ENCODE measurements around the gene MYBPC1. TPM values are rescaled to one million over a fixed set of nuclear protein-coding genes. Genes with fewer than 3 reads are reported as not detected.

MYBPC1 gene
- total and polyA plus RNA-seq, 2 of the 13 experiments (the other 11 are each of a cell fraction or from before 2014, with no cell fraction given), result 0.31 to 0.53 TPM

DNA sequence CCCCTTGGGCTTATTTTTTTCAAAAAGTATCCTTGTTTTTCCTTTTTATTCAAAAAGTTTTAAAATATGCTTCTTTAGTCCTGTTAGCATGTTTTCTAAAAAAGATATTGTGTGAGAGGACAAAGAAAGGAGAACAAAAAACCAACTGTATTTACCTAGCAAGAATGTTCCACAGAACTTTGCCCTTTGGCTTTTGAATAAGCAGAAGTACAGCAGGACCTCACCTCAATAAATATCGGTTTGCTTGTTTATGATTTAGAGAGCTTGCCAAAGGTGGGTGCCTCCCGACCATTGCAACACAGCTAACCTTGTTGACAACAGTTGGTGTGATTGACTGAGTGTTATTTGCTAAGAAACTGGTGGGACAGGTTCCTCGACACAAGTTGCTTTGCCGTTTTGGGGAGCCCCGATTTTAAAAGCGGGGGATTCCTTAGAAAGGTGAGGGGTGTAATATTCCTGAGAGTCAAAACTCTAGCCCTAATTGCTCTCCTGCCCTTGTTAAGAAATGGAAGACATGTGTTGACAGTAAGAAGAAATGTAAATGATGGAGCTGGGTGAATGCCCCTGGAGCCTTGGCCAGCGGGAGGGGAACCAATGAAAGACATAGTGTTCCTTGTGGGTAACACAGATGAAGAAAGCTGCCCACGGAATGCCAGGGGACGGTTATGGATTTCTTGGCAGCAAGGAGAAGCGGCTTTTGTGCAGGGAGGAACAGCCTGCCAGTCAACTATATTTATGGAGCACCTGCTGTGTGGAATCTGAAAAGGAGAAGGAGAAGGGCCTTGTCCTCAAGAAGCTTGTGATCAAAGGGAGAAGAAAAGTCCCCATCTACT lies 13.7 kb downstream of the MYBPC1 start (continued):
- TF ChIP-seq, protein P1, sequence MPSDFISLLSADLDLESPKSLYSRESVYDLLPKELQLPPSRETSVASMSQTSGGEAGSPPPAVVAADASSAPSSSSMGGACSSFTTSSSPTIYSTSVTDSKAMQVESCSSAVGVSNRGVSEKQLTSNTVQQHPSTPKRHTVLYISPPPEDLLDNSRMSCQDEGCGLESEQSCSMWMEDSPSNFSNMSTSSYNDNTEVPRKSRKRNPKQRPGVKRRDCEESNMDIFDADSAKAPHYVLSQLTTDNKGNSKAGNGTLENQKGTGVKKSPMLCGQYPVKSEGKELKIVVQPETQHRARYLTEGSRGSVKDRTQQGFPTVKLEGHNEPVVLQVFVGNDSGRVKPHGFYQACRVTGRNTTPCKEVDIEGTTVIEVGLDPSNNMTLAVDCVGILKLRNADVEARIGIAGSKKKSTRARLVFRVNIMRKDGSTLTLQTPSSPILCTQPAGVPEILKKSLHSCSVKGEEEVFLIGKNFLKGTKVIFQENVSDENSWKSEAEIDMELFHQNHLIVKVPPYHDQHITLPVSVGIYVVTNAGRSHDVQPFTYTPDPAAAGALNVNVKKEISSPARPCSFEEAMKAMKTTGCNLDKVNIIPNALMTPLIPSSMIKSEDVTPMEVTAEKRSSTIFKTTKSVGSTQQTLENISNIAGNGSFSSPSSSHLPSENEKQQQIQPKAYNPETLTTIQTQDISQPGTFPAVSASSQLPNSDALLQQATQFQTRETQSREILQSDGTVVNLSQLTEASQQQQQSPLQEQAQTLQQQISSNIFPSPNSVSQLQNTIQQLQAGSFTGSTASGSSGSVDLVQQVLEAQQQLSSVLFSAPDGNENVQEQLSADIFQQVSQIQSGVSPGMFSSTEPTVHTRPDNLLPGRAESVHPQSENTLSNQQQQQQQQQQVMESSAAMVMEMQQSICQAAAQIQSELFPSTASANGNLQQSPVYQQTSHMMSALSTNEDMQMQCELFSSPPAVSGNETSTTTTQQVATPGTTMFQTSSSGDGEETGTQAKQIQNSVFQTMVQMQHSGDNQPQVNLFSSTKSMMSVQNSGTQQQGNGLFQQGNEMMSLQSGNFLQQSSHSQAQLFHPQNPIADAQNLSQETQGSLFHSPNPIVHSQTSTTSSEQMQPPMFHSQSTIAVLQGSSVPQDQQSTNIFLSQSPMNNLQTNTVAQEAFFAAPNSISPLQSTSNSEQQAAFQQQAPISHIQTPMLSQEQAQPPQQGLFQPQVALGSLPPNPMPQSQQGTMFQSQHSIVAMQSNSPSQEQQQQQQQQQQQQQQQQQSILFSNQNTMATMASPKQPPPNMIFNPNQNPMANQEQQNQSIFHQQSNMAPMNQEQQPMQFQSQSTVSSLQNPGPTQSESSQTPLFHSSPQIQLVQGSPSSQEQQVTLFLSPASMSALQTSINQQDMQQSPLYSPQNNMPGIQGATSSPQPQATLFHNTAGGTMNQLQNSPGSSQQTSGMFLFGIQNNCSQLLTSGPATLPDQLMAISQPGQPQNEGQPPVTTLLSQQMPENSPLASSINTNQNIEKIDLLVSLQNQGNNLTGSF (CRISPR knock-in tag; IDR thresholded peaks at IDR 0.05), result no peak
- TF ChIP-seq, protein P2, sequence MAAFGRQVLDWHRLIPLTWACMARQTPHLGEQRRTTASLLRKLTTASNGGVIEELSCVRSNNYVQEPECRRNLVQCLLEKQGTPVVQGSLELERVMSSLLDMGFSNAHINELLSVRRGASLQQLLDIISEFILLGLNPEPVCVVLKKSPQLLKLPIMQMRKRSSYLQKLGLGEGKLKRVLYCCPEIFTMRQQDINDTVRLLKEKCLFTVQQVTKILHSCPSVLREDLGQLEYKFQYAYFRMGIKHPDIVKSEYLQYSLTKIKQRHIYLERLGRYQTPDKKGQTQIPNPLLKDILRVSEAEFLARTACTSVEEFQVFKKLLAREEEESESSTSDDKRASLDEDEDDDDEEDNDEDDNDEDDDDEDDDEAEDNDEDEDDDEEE (CRISPR knock-in tag; IDR thresholded peaks at IDR 0.05), result no peak
- TF ChIP-seq CHD4 (IDR thresholded peaks at IDR 0.05; ENCODE audit: borderline replicate concordance, low read length), result no peak
- TF ChIP-seq, protein P3, sequence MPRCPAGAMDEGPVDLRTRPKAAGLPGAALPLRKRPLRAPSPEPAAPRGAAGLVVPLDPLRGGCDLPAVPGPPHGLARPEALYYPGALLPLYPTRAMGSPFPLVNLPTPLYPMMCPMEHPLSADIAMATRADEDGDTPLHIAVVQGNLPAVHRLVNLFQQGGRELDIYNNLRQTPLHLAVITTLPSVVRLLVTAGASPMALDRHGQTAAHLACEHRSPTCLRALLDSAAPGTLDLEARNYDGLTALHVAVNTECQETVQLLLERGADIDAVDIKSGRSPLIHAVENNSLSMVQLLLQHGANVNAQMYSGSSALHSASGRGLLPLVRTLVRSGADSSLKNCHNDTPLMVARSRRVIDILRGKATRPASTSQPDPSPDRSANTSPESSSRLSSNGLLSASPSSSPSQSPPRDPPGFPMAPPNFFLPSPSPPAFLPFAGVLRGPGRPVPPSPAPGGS (CRISPR knock-in tag; IDR thresholded peaks at IDR 0.05), result 0 out of 2 replicates have a peak, but pooled peaks have one; percentile 61
- no peak for TF ChIP-seq RARG (CRISPR knock-in tag; IDR thresholded peaks at IDR 0.05; ENCODE audit: low read depth)
- TF ChIP-seq, protein P4, sequence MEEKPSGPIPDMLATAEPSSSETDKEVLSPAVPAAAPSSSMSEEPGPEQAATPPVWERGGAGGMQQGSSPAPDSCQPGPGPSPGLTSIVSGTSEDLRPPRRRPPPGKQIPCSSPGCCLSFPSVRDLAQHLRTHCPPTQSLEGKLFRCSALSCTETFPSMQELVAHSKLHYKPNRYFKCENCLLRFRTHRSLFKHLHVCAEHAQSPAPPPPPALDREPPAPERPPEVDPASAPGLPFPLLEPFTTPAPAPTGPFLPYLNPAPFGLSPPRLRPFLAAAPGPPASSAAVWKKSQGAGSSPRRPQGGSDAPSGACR (CRISPR knock-in tag; IDR thresholded peaks at IDR 0.05), result peak; percentile 86
- TF ChIP-seq, protein P5, sequence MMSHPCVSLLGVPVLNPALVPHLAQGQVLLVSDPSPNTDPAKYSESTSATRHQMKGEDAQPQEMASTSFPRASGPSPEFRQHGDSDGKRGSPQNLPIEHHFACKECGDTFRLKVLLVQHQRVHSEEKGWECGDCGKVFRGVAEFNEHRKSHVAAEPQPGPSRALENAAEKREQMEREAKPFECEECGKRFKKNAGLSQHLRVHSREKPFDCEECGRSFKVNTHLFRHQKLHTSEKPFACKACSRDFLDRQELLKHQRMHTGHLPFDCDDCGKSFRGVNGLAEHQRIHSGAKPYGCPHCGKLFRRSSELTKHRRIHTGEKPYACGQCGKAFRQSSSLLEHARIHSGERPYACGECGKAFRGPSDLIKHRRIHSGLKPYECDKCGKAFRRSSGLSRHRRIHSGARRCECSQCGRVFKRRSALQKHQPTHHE (CRISPR knock-in tag; IDR thresholded peaks at IDR 0.05; ENCODE audit: borderline replicate concordance), result no peak
- TF ChIP-seq ONECUT2 (CRISPR knock-in tag; IDR thresholded peaks at IDR 0.05), result peak; percentile 77
- TF ChIP-seq ZNF790 (CRISPR knock-in tag; IDR thresholded peaks at IDR 0.05; ENCODE audit: borderline replicate concordance), result no peak
- TF ChIP-seq ZNF264 (CRISPR knock-in tag; IDR thresholded peaks at IDR 0.05), result peak; percentile 80; the same call in 1 of the 2 replicates
- TF ChIP-seq, protein P6, sequence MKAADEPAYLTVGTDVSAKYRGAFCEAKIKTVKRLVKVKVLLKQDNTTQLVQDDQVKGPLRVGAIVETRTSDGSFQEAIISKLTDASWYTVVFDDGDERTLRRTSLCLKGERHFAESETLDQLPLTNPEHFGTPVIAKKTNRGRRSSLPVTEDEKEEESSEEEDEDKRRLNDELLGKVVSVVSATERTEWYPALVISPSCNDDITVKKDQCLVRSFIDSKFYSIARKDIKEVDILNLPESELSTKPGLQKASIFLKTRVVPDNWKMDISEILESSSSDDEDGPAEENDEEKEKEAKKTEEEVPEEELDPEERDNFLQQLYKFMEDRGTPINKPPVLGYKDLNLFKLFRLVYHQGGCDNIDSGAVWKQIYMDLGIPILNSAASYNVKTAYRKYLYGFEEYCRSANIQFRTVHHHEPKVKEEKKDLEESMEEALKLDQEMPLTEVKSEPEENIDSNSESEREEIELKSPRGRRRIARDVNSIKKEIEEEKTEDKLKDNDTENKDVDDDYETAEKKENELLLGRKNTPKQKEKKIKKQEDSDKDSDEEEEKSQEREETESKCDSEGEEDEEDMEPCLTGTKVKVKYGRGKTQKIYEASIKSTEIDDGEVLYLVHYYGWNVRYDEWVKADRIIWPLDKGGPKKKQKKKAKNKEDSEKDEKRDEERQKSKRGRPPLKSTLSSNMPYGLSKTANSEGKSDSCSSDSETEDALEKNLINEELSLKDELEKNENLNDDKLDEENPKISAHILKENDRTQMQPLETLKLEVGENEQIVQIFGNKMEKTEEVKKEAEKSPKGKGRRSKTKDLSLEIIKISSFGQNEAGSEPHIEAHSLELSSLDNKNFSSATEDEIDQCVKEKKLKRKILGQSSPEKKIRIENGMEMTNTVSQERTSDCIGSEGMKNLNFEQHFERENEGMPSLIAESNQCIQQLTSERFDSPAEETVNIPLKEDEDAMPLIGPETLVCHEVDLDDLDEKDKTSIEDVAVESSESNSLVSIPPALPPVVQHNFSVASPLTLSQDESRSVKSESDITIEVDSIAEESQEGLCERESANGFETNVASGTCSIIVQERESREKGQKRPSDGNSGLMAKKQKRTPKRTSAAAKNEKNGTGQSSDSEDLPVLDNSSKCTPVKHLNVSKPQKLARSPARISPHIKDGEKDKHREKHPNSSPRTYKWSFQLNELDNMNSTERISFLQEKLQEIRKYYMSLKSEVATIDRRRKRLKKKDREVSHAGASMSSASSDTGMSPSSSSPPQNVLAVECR (CRISPR knock-in tag; IDR thresholded peaks at IDR 0.05; ENCODE audit: borderline replicate concordance), result peak; percentile 73; the same call in 1 of the 2 replicates
